ENCODE results near the gene FOXD3. TPM values are rescaled to one million over a fixed set of nuclear protein-coding genes. Genes with fewer than 3 reads are reported as not detected.

The FOXD3 gene
- total RNA-seq, 2 experiments from 2014 or later = not detected

- ChIA-PET CTCF (no interaction called here), POLR2A (no interaction called here)
- H3K36me3 Mint-ChIP-seq (ENCODE audit: low read depth) = peaks cover 27% of the 10 kb centered on the region
- peaks cover 50% of the 10 kb centered on the region for H3K4me1 Mint-ChIP-seq (ENCODE audit: low read depth)
- H3K9me3 Mint-ChIP-seq (ENCODE audit: insufficient read depth) = peaks cover 6% of the 10 kb centered on the region
- peak; percentile 54 for DNase-seq
- H3K4me3 Mint-ChIP-seq = peak overlapping the region; percentile 66
- H3K27ac Mint-ChIP-seq = no peak overlapping the region
- H3K27me3 Mint-ChIP-seq (ENCODE audit: low read depth) = peaks cover 68% of the 10 kb centered on the region
- ATAC-seq = peak; percentile 44
Measured at GRCh38 chr1:63322944-63323864, 837 bp downstream of the FOXD3 start.

GRCh38 chr1:63323865-63324778, 1.8 kb downstream of the FOXD3 start:
- Mint-ChIP-seq H3K27ac (peak overlapping the region; percentile 80), H3K9me3 (ENCODE audit: insufficient read depth) (peaks cover 6% of the 10 kb centered on the region), H3K36me3 (ENCODE audit: low read depth) (peaks cover 20% of the 10 kb centered on the region), H3K4me3 (peak overlapping the region; percentile 65), H3K27me3 (ENCODE audit: low read depth) (peaks cover 67% of the 10 kb centered on the region), H3K4me1 (ENCODE audit: low read depth) (peaks cover 43% of the 10 kb centered on the region)
- ChIA-PET CTCF (interaction anchor here (0.8 kb wide), 1 partner anchor 12 kb away, joined by 3 read pairs; no protein-coding TSS in a partner anchor), POLR2A (interaction anchor here (0.6 kb wide), 1 partner anchor 536 kb away, joined by 3 read pairs; no protein-coding TSS in a partner anchor)
- DNase-seq = no peak
- ATAC-seq = peak; percentile 10

- ChIA-PET POLR2A (interaction anchor here (0.6 kb wide), 1 partner anchor 537 kb away, joined by 3 read pairs; no protein-coding TSS in a partner anchor), CTCF (interaction anchor here (0.8 kb wide), 1 partner anchor 12 kb away, joined by 3 read pairs; no protein-coding TSS in a partner anchor)
- no peak for DNase-seq
- H3K27me3 Mint-ChIP-seq (ENCODE audit: low read depth) = peaks cover 67% of the 10 kb centered on the region
- no peak overlapping the region for H3K27ac Mint-ChIP-seq
- peaks cover 6% of the 10 kb centered on the region for H3K9me3 Mint-ChIP-seq (ENCODE audit: insufficient read depth)
- H3K36me3 Mint-ChIP-seq (ENCODE audit: low read depth) = peaks cover 19% of the 10 kb centered on the region
- peak overlapping the region; percentile 65 for H3K4me3 Mint-ChIP-seq
- no peak for ATAC-seq
- peaks cover 44% of the 10 kb centered on the region for H3K4me1 Mint-ChIP-seq (ENCODE audit: low read depth)
Measured at GRCh38 chr1:63324779-63325119, 2.4 kb downstream of the FOXD3 start.

GRCh38 chr1:63325279-63325985, 3.1 kb downstream of the FOXD3 start:
- H3K36me3 Mint-ChIP-seq (ENCODE audit: low read depth) = peaks cover 15% of the 10 kb centered on the region
- H3K9me3 Mint-ChIP-seq (ENCODE audit: insufficient read depth) = peaks cover 6% of the 10 kb centered on the region
- H3K4me3 Mint-ChIP-seq = no peak overlapping the region
- H3K4me1 Mint-ChIP-seq (ENCODE audit: low read depth) = peaks cover 43% of the 10 kb centered on the region
- CTCF ChIA-PET = interaction anchor here (2.8 kb wide), 1 partner anchor 9 kb away, joined by 8 read pairs; no protein-coding TSS in a partner anchor
- no peak for ATAC-seq
- POLR2A ChIA-PET = no interaction called here
- H3K27ac Mint-ChIP-seq = no peak overlapping the region
- peaks cover 67% of the 10 kb centered on the region for H3K27me3 Mint-ChIP-seq (ENCODE audit: low read depth)
- no peak for DNase-seq

- no peak for DNase-seq
- POLR2A ChIA-PET = no interaction called here
Measured at GRCh38 chr1:63326106-63326472, 3.7 kb downstream of the FOXD3 start.

GRCh38 chr1:63326473-63327380, 4.4 kb downstream of the FOXD3 start:
- ATAC-seq = no peak
- Mint-ChIP-seq H3K9me3 (ENCODE audit: insufficient read depth) (peaks cover under 1% of the 10 kb centered on the region), H3K36me3 (ENCODE audit: low read depth) (peaks cover 8% of the 10 kb centered on the region), H3K27me3 (ENCODE audit: low read depth) (peaks cover 63% of the 10 kb centered on the region), H3K4me1 (ENCODE audit: low read depth) (peaks cover 36% of the 10 kb centered on the region), H3K27ac (peak overlapping the region; percentile 57), H3K4me3 (peak overlapping the region; percentile 27)
- no peak for DNase-seq
- POLR2A ChIA-PET = interaction anchor here (0.7 kb wide), 1 partner anchor 589 kb away, joined by 3 read pairs; no protein-coding TSS in a partner anchor
- CTCF ChIA-PET = interaction anchor here (0.7 to 2.8 kb wide), 10 partner anchors 8 to 212 kb away, joined by 3 to 8 read pairs (median 4); no protein-coding TSS in a partner anchor

More at GRCh38 chr1:63326106-63326472, 3.7 kb downstream of the FOXD3 start:
- peaks cover 13% of the 10 kb centered on the region for H3K36me3 Mint-ChIP-seq (ENCODE audit: low read depth)
- H3K27me3 Mint-ChIP-seq (ENCODE audit: low read depth) = peaks cover 66% of the 10 kb centered on the region
- CTCF ChIA-PET = interaction anchor here (1.1 to 2.8 kb wide), 5 partner anchors 9 to 110 kb away, joined by 3 to 8 read pairs (median 3); no protein-coding TSS in a partner anchor
- H3K4me1 Mint-ChIP-seq (ENCODE audit: low read depth) = peaks cover 42% of the 10 kb centered on the region
- H3K27ac Mint-ChIP-seq = no peak overlapping the region
- peaks cover 6% of the 10 kb centered on the region for H3K9me3 Mint-ChIP-seq (ENCODE audit: insufficient read depth)
- ATAC-seq = no peak
- peak overlapping the region; percentile 10 for H3K4me3 Mint-ChIP-seq

- ChIA-PET CTCF (interaction anchor here (0.6 to 2.8 kb wide), 10 partner anchors 9 to 212 kb away, joined by 3 to 8 read pairs (median 4); no protein-coding TSS in a partner anchor), POLR2A (interaction anchor here (0.7 kb wide), 1 partner anchor 590 kb away, joined by 3 read pairs; no protein-coding TSS in a partner anchor)
- H3K9me3 Mint-ChIP-seq (ENCODE audit: insufficient read depth) = no peaks in the 10 kb centered on the region
- peaks cover 65% of the 10 kb centered on the region for H3K27me3 Mint-ChIP-seq (ENCODE audit: low read depth)
- DNase-seq (peak; percentile 66), ATAC-seq (peak; percentile 54)
- peak overlapping the region; percentile 11 for H3K27ac Mint-ChIP-seq
- peaks cover 34% of the 10 kb centered on the region for H3K4me1 Mint-ChIP-seq (ENCODE audit: low read depth)
- H3K36me3 Mint-ChIP-seq (ENCODE audit: low read depth) = peaks cover 6% of the 10 kb centered on the region
- peak overlapping the region; percentile 34 for H3K4me3 Mint-ChIP-seq
Measured at GRCh38 chr1:63327417-63328054, 5.2 kb downstream of the FOXD3 start.

- CTCF ChIA-PET = interaction anchor here (0.6 to 2.8 kb wide), 4 partner anchors 11 to 211 kb away, joined by 3 to 8 read pairs (median 4); no protein-coding TSS in a partner anchor
- ATAC-seq (no peak), DNase-seq (no peak)
- Mint-ChIP-seq H3K36me3 (ENCODE audit: low read depth) (peaks cover 6% of the 10 kb centered on the region), H3K27ac (peak overlapping the region; percentile 11), H3K9me3 (ENCODE audit: insufficient read depth) (no peaks in the 10 kb centered on the region), H3K27me3 (ENCODE audit: low read depth) (peaks cover 69% of the 10 kb centered on the region), H3K4me3 (no peak overlapping the region), H3K4me1 (ENCODE audit: low read depth) (peaks cover 34% of the 10 kb centered on the region)
- POLR2A ChIA-PET = no interaction called here
Measured at GRCh38 chr1:63328122-63328521, 5.8 kb downstream of the FOXD3 start.

GRCh38 chr1:63328781-63329180, 6.4 kb downstream of the FOXD3 start:
- DNase-seq (no peak), ATAC-seq (no peak)
- CTCF ChIA-PET = interaction anchor here (1.0 to 1.4 kb wide), 2 partner anchors 9 to 13 kb away, joined by 3 read pairs; no protein-coding TSS in a partner anchor
- Mint-ChIP-seq H3K9me3 (ENCODE audit: insufficient read depth) (no peaks in the 10 kb centered on the region), H3K27ac (no peak overlapping the region), H3K4me3 (no peak overlapping the region), H3K36me3 (ENCODE audit: low read depth) (peaks cover 6% of the 10 kb centered on the region), H3K4me1 (ENCODE audit: low read depth) (peaks cover 32% of the 10 kb centered on the region), H3K27me3 (ENCODE audit: low read depth) (peaks cover 69% of the 10 kb centered on the region)
- POLR2A ChIA-PET = no interaction called here

Measured in activated CD8-positive, alpha-beta T cell treated with anti-CD3 and anti-CD28 coated beads, Interleukin-2, amount 10 ng/mL, durations not matched to agents 7 days and 5 days (primary cell).